DOHH2 (cell line): ENCODE data around the gene SEPTIN8.

Experiments
- H3F3A ChIP-seq: fragments of 200-600 bp; sonication (generic), shearing (Covaris generic); 2 replicates; pipeline ENCODE4 v1.6.0; 2016; ENCODE audit warnings: antibody characterized with exemption, mild to moderate bottlenecking; ENCODE audit not compliant: control insufficient read depth, insufficient read depth
- H3K27ac ChIP-seq: fragments of 200-600 bp; sonication (generic); 2 replicates; pipeline ENCODE4 v1.5.1; 2014; ENCODE audit warnings: low read depth, mild to moderate bottlenecking, low read length, moderate library complexity
- H3K27me3 ChIP-seq: fragments of 200-600 bp; sonication (generic); 2 replicates; pipeline ENCODE4 v1.6.1; 2014; ENCODE audit warnings: mild to moderate bottlenecking, low read length, mixed read lengths; ENCODE audit not compliant: control insufficient read depth
- H3K36me3 ChIP-seq: fragments of 200-600 bp; sonication (generic); 2 replicates; pipeline ENCODE4 v1.6.1; 2014; ENCODE audit warnings: mild to moderate bottlenecking, low read length, moderate library complexity, mixed read lengths; ENCODE audit not compliant: control insufficient read depth
- H3K4me1 ChIP-seq: fragments of 200-600 bp; sonication (generic); 2 replicates; pipeline ENCODE4 v1.6.1; 2014; ENCODE audit warnings: mild to moderate bottlenecking, low read length, mixed read lengths; ENCODE audit not compliant: control insufficient read depth
- H3K4me2 ChIP-seq: fragments of 200-600 bp; sonication (generic); 2 replicates; pipeline ENCODE4 v1.6.0; 2014; ENCODE audit warnings: mild to moderate bottlenecking, low read length, moderate library complexity
- H3K4me3 ChIP-seq: fragments of 200-600 bp; sonication (generic); 2 replicates; pipeline ENCODE4 v1.5.1; 2014; ENCODE audit warnings: mild to moderate bottlenecking, low read length, mixed read lengths
- H3K79me2 ChIP-seq: fragments of 200-600 bp; sonication (generic); 2 replicates; pipeline ENCODE4 v1.6.1; 2014; ENCODE audit warnings: mild to moderate bottlenecking, low read length, mixed read lengths; ENCODE audit not compliant: control insufficient read depth
- H3K9me2 ChIP-seq: fragments of 200-600 bp; sonication (generic); replicated peaks from 2 replicates; pipeline ENCODE4 v1.6.1; 2014; ENCODE audit warnings: mild to moderate bottlenecking, low read length, mixed read lengths; ENCODE audit not compliant: control insufficient read depth
- H3K9me3 ChIP-seq: fragments of 200-600 bp; sonication (generic); 2 replicates; pipeline ENCODE4 v1.6.1; 2014; ENCODE audit warnings: antibody characterized with exemption, low read length, mixed read lengths; ENCODE audit not compliant: control insufficient read depth, insufficient read depth
- H4K20me1 ChIP-seq: fragments of 200-600 bp; sonication (generic); 2 replicates; pipeline ENCODE4 v1.6.0; 2014; ENCODE audit warnings: low read depth, mild to moderate bottlenecking, antibody characterized with exemption, low read length, moderate library complexity; ENCODE audit not compliant: control insufficient read depth, insufficient read depth
- EZH2phosphoT487 ChIP-seq: fragments of 200-600 bp; sonication (generic); IDR thresholded peaks from 2 replicates; pipeline ENCODE4 v1.6.1; 2017; ENCODE audit warnings: borderline replicate concordance, mild to moderate bottlenecking, antibody characterized with exemption, low read length, moderate library complexity, mixed read lengths
- TF ChIP-seq, protein P1 (sequence below): fragments of 200-600 bp; sonication (generic); IDR thresholded peaks from one replicate; pipeline ENCODE4 v1.5.1; 2014; ENCODE audit warnings: antibody characterized with exemption, mild to moderate bottlenecking, low read depth, low read length; ENCODE audit not compliant: poor library complexity, severe bottlenecking

The SEPTIN8 gene

DNA sequence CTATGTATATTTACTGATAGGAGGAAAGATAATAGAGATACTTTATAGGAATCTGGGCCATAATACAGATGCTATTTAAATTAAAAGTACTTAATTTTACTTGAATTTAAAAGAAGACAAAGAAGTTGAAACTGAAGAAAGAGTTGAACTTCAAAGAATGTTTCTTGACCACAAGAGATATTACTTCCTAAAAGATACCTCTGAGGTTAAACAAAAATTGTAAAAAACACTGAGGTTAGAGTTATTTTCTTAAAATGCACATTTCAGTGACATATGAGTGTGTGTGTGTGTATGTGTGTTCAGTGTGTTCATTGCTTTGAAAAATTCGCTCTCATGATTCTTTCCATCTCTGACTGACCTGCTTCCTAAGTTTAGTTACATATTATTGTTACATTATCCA lies 3.5 kb upstream of the SEPTIN8 start:
- no peak overlapping the region for H3K4me2 ChIP-seq
- H3K79me2 ChIP-seq, result no peaks in the 10 kb centered on the region
- no peak overlapping the region for H3K27ac ChIP-seq
- H4K20me1 ChIP-seq, result no peaks in the 10 kb centered on the region
- H3F3A ChIP-seq, result peaks cover 8% of the 10 kb centered on the region; the same call in 1 of the 2 replicates
- no peaks in the 10 kb centered on the region for H3K36me3 ChIP-seq
- no peaks in the 10 kb centered on the region for H3K4me1 ChIP-seq
- peaks cover 72% of the 10 kb centered on the region for H3K27me3 ChIP-seq
- no peak overlapping the region for H3K4me3 ChIP-seq
- no peak for TF ChIP-seq EZH2phosphoT487
- TF ChIP-seq, protein P1, sequence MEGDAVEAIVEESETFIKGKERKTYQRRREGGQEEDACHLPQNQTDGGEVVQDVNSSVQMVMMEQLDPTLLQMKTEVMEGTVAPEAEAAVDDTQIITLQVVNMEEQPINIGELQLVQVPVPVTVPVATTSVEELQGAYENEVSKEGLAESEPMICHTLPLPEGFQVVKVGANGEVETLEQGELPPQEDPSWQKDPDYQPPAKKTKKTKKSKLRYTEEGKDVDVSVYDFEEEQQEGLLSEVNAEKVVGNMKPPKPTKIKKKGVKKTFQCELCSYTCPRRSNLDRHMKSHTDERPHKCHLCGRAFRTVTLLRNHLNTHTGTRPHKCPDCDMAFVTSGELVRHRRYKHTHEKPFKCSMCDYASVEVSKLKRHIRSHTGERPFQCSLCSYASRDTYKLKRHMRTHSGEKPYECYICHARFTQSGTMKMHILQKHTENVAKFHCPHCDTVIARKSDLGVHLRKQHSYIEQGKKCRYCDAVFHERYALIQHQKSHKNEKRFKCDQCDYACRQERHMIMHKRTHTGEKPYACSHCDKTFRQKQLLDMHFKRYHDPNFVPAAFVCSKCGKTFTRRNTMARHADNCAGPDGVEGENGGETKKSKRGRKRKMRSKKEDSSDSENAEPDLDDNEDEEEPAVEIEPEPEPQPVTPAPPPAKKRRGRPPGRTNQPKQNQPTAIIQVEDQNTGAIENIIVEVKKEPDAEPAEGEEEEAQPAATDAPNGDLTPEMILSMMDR, result no peak
- H3K9me2 ChIP-seq, result no peaks in the 10 kb centered on the region
- H3K9me3 ChIP-seq, result no peaks in the 10 kb centered on the region

DNA sequence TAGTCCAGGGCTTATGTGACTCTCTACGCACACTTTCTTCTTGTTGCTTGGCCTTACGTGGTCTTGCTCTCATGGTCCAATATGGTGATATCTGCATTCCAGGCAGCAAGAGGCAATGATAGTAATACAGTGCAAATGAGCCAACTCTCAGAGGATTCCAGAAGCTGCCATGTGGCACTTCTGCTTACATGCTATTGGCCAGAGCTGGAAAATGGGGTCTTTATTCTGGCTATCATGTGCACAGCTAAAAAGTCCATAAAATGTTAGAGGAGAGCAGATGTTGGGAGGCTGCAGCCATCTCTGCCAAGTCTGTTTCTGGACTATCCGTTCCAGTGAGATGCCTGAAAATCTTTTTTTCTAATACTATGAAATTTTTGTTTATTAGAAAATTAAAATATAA lies 2.9 kb upstream of the SEPTIN8 start:
- H3K9me2 ChIP-seq, result no peaks in the 10 kb centered on the region
- no peaks in the 10 kb centered on the region for H3K4me1 ChIP-seq
- H3K4me2 ChIP-seq, result no peak overlapping the region
- no peaks in the 10 kb centered on the region for H3K9me3 ChIP-seq
- no peaks in the 10 kb centered on the region for H3K79me2 ChIP-seq
- H3K27me3 ChIP-seq, result peaks cover 72% of the 10 kb centered on the region
- no peaks in the 10 kb centered on the region for H3K36me3 ChIP-seq
- H3K4me3 ChIP-seq, result no peak overlapping the region
- H4K20me1 ChIP-seq, result no peaks in the 10 kb centered on the region
- H3F3A ChIP-seq, result peaks cover 8% of the 10 kb centered on the region; the same call in 1 of the 2 replicates
- H3K27ac ChIP-seq, result no peak overlapping the region
- TF ChIP-seq, protein P1, result no peak
- no peak for TF ChIP-seq EZH2phosphoT487

DNA sequence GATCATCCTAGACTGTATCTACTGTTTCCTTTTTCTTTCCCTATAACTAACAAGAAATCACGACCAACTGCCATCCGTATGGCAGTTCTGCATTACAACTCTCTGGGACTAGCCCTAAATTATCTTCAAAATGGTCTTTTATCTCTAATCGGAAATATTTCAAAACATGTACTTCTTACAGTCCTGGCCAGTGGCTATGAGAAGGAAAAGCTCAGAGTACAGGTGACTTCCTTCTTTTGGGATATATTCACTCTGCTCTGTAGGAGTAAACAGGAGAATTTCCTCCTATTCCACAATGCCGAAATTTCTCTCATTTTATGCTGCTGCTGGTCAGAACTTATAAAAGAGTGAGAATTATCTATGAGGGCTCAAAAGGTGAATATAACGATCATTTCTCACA lies 1.8 kb upstream of the SEPTIN8 start:
- H3K9me2 ChIP-seq, result no peaks in the 10 kb centered on the region
- H4K20me1 ChIP-seq, result no peaks in the 10 kb centered on the region
- H3K4me1 ChIP-seq, result no peaks in the 10 kb centered on the region
- H3F3A ChIP-seq, result peaks cover 8% of the 10 kb centered on the region; the same call in 1 of the 2 replicates
- no peak overlapping the region for H3K4me3 ChIP-seq
- H3K9me3 ChIP-seq, result no peaks in the 10 kb centered on the region
- no peaks in the 10 kb centered on the region for H3K36me3 ChIP-seq
- no peak overlapping the region for H3K4me2 ChIP-seq
- H3K79me2 ChIP-seq, result no peaks in the 10 kb centered on the region
- TF ChIP-seq, protein P1, result no peak
- TF ChIP-seq EZH2phosphoT487, result no peak
- no peak overlapping the region for H3K27ac ChIP-seq
- peaks cover 68% of the 10 kb centered on the region for H3K27me3 ChIP-seq

GRCh38 chr5:132778129-132778528 lies 1.1 kb upstream of the SEPTIN8 start:
- Histone ChIP-seq H3K4me3 (no peak overlapping the region), H4K20me1 (no peaks in the 10 kb centered on the region), H3K4me2 (no peak overlapping the region), H3K9me3 (no peaks in the 10 kb centered on the region), H3K36me3 (no peaks in the 10 kb centered on the region), H3K79me2 (no peaks in the 10 kb centered on the region), H3K4me1 (no peaks in the 10 kb centered on the region), H3K27me3 (peaks cover 65% of the 10 kb centered on the region), H3K27ac (no peak overlapping the region), H3K9me2 (no peaks in the 10 kb centered on the region), H3F3A (peaks cover 8% of the 10 kb centered on the region; the same call in 1 of the 2 replicates)
- TF ChIP-seq, protein P1, result no peak
- TF ChIP-seq EZH2phosphoT487, result no peak
